Measurements from ENCODE around the gene CNDP1.
A peak's percentile ranks its signal among the peaks of the same experiment; 100 is the strongest.

The CNDP1 gene

GRCh38 chr18:74579496-74580065 is 45.3 kb downstream of the CNDP1 start:
- no peak for DNase-seq (ENCODE audit: low spot score)
- Histone ChIP-seq H3K4me2 (ENCODE audit: insufficient read depth, low read length, poor library complexity, severe bottlenecking) (no peak overlapping the region), H2AFZ (ENCODE audit: low read length) (no peak overlapping the region), H3K4ac (ENCODE audit: low read length) (no peak overlapping the region), H2BK12ac (ENCODE audit: low read length) (no peak overlapping the region), H3K18ac (ENCODE audit: low read length) (no peak overlapping the region), H4K91ac (ENCODE audit: low read depth, low read length, poor library complexity) (no peak overlapping the region), H3K27ac (replicated peaks; ENCODE audit: low read length) (no peak overlapping the region), H2AK5ac (ENCODE audit: low read depth, low read length) (no peak overlapping the region), H2BK120ac (ENCODE audit: low read depth, low read length) (no peak overlapping the region), H3K14ac (ENCODE audit: low read length) (no peak overlapping the region), H3K79me1 (ENCODE audit: low read depth, low read length) (no peaks in the 10 kb centered on the region), H2BK5ac (ENCODE audit: low read length) (no peak overlapping the region), H4K8ac (ENCODE audit: low read depth, low read length) (peak overlapping the region; percentile 84), H3K36me3 (replicated peaks in 1 of 2; ENCODE audit: control insufficient read depth in 2 of 2, insufficient read depth in 2 of 2, low read length in 2 of 2) (no peaks in the 10 kb centered on the region), H3K9ac (ENCODE audit: low read depth, low read length, poor library complexity) (no peak overlapping the region), H3K4me3 (ENCODE audit: low read length in 2 of 2) (no peak overlapping the region), H3K23ac (ENCODE audit: low read depth, low read length, poor library complexity) (no peak overlapping the region), H3K9me3 (replicated peaks in 1 of 2; ENCODE audit: control insufficient read depth in 2 of 2, insufficient read depth in 1 of 2, low read depth in 1 of 2, low read length in 2 of 2) (no peaks in the 10 kb centered on the region), H2BK15ac (ENCODE audit: low read length) (no peak overlapping the region), H3K27me3 (ENCODE audit: control insufficient read depth in 3 of 3, insufficient read depth in 3 of 3, low read depth in 1 of 3, low read length in 3 of 3) (peaks cover 0 to 15% (median 0%) of the 10 kb centered on the region in 3 experiments), H3K4me1 (ENCODE audit: control insufficient read depth in 2 of 2, insufficient read depth in 1 of 2, low read depth in 1 of 2, low read length in 2 of 2) (peaks cover 0 to 5% of the 10 kb centered on the region in 2 donors)
- WGBS, 2 donors (ENCODE audit: extremely low coverage in 2 of 2, insufficient read length in 2 of 2, insufficient replicate concordance in 1 of 2) = no CpG with 5 or more reads among the region's 8 CpGs

- no peak overlapping the region for H3K4ac ChIP-seq (ENCODE audit: low read length)
- no peak overlapping the region for H2BK5ac ChIP-seq (ENCODE audit: low read length)
- no peak overlapping the region for H4K91ac ChIP-seq (ENCODE audit: low read depth, low read length, poor library complexity)
- no peak overlapping the region for H2AFZ ChIP-seq (ENCODE audit: low read length)
- no peak overlapping the region for H3K14ac ChIP-seq (ENCODE audit: low read length)
- peaks cover 0 to 2% of the 10 kb centered on the region in 2 donors for H3K4me1 ChIP-seq (ENCODE audit: control insufficient read depth in 2 of 2, insufficient read depth in 1 of 2, low read depth in 1 of 2, low read length in 2 of 2)
- no peak overlapping the region for H2AK5ac ChIP-seq (ENCODE audit: low read depth, low read length)
- no peak overlapping the region for H3K4me2 ChIP-seq (ENCODE audit: insufficient read depth, low read length, poor library complexity, severe bottlenecking)
- no peak overlapping the region for H4K8ac ChIP-seq (ENCODE audit: low read depth, low read length)
- H2BK15ac ChIP-seq (ENCODE audit: low read length) = no peak overlapping the region
- H3K27ac ChIP-seq (replicated peaks; ENCODE audit: low read length) = no peak overlapping the region
- no peak overlapping the region for H3K23ac ChIP-seq (ENCODE audit: low read depth, low read length, poor library complexity)
- no CpG with 5 or more reads among the region's 6 CpGs for WGBS, 2 donors (ENCODE audit: extremely low coverage in 2 of 2, insufficient read length in 2 of 2, insufficient replicate concordance in 1 of 2)
- H3K9me3 ChIP-seq (replicated peaks in 1 of 2; ENCODE audit: control insufficient read depth in 2 of 2, insufficient read depth in 1 of 2, low read depth in 1 of 2, low read length in 2 of 2) = no peaks in the 10 kb centered on the region
- no peak overlapping the region for H2BK120ac ChIP-seq (ENCODE audit: low read depth, low read length)
- H3K9ac ChIP-seq (ENCODE audit: low read depth, low read length, poor library complexity) = no peak overlapping the region
- no peaks in the 10 kb centered on the region for H3K79me1 ChIP-seq (ENCODE audit: low read depth, low read length)
- H3K18ac ChIP-seq (ENCODE audit: low read length) = no peak overlapping the region
- H3K4me3 ChIP-seq (ENCODE audit: low read length in 2 of 2) = no peak overlapping the region
- H3K36me3 ChIP-seq (replicated peaks in 1 of 2; ENCODE audit: control insufficient read depth in 2 of 2, insufficient read depth in 2 of 2, low read length in 2 of 2) = no peaks in the 10 kb centered on the region
- H2BK12ac ChIP-seq (ENCODE audit: low read length) = no peak overlapping the region
- DNase-seq (ENCODE audit: low spot score) = no peak
- peaks cover 0 to 14% (median 0%) of the 10 kb centered on the region in 3 experiments for H3K27me3 ChIP-seq (ENCODE audit: control insufficient read depth in 3 of 3, insufficient read depth in 3 of 3, low read depth in 1 of 3, low read length in 3 of 3)
Measured at GRCh38 chr18:74582642-74583041, 48.3 kb downstream of the CNDP1 start.

GRCh38 chr18:74587441-74587840 is 53.1 kb downstream of the CNDP1 start:
- no peak overlapping the region for H2BK12ac ChIP-seq (ENCODE audit: low read length)
- WGBS, 2 donors (ENCODE audit: extremely low coverage in 2 of 2, insufficient read length in 2 of 2, insufficient replicate concordance in 1 of 2) = no CpG with 5 or more reads among the region's 8 CpGs
- no peaks in the 10 kb centered on the region for H3K79me1 ChIP-seq (ENCODE audit: low read depth, low read length)
- DNase-seq (ENCODE audit: low spot score) = no peak
- H2AFZ ChIP-seq (ENCODE audit: low read length) = no peak overlapping the region
- H2BK15ac ChIP-seq (ENCODE audit: low read length) = no peak overlapping the region
- no peak overlapping the region for H3K9ac ChIP-seq (ENCODE audit: low read depth, low read length, poor library complexity)
- peaks cover 0 to 2% of the 10 kb centered on the region in 2 donors for H3K36me3 ChIP-seq (replicated peaks in 1 of 2; ENCODE audit: control insufficient read depth in 2 of 2, insufficient read depth in 2 of 2, low read length in 2 of 2)
- H4K8ac ChIP-seq (ENCODE audit: low read depth, low read length) = no peak overlapping the region
- no peak overlapping the region for H3K4me2 ChIP-seq (ENCODE audit: insufficient read depth, low read length, poor library complexity, severe bottlenecking)
- no peak overlapping the region for H3K27ac ChIP-seq (replicated peaks; ENCODE audit: low read length)
- no peak overlapping the region for H2BK120ac ChIP-seq (ENCODE audit: low read depth, low read length)
- no peaks in the 10 kb centered on the region for H3K4me1 ChIP-seq (ENCODE audit: control insufficient read depth in 2 of 2, insufficient read depth in 1 of 2, low read depth in 1 of 2, low read length in 2 of 2)
- no peak overlapping the region for H4K91ac ChIP-seq (ENCODE audit: low read depth, low read length, poor library complexity)
- no peak overlapping the region for H2BK5ac ChIP-seq (ENCODE audit: low read length)
- H3K23ac ChIP-seq (ENCODE audit: low read depth, low read length, poor library complexity) = no peak overlapping the region
- H3K4ac ChIP-seq (ENCODE audit: low read length) = no peak overlapping the region
- no peak overlapping the region for H3K14ac ChIP-seq (ENCODE audit: low read length)
- no peak overlapping the region for H3K4me3 ChIP-seq (ENCODE audit: low read length in 2 of 2)
- H3K18ac ChIP-seq (ENCODE audit: low read length) = no peak overlapping the region
- H3K9me3 ChIP-seq (replicated peaks in 1 of 2; ENCODE audit: control insufficient read depth in 2 of 2, insufficient read depth in 1 of 2, low read depth in 1 of 2, low read length in 2 of 2) = no peaks in the 10 kb centered on the region
- peaks cover 0 to 3% (median 0%) of the 10 kb centered on the region in 3 experiments for H3K27me3 ChIP-seq (ENCODE audit: control insufficient read depth in 3 of 3, insufficient read depth in 3 of 3, low read depth in 1 of 3, low read length in 3 of 3)
- H2AK5ac ChIP-seq (ENCODE audit: low read depth, low read length) = no peak overlapping the region

- WGBS, 2 donors (ENCODE audit: extremely low coverage in 2 of 2, insufficient read length in 2 of 2, insufficient replicate concordance in 1 of 2) = no CpG with 5 or more reads among the region's 6 CpGs
- no peak overlapping the region for H2BK15ac ChIP-seq (ENCODE audit: low read length)
- no peak overlapping the region for H3K18ac ChIP-seq (ENCODE audit: low read length)
- no peak overlapping the region for H3K14ac ChIP-seq (ENCODE audit: low read length)
- H2BK120ac ChIP-seq (ENCODE audit: low read depth, low read length) = no peak overlapping the region
- H3K4me2 ChIP-seq (ENCODE audit: insufficient read depth, low read length, poor library complexity, severe bottlenecking) = no peak overlapping the region
- H3K4me1 ChIP-seq (ENCODE audit: control insufficient read depth in 2 of 2, insufficient read depth in 1 of 2, low read depth in 1 of 2, low read length in 2 of 2) = no peaks in the 10 kb centered on the region
- no peak overlapping the region for H2BK5ac ChIP-seq (ENCODE audit: low read length)
- DNase-seq (ENCODE audit: low spot score) = no peak
- no peak overlapping the region for H2BK12ac ChIP-seq (ENCODE audit: low read length)
- no peak overlapping the region for H3K27ac ChIP-seq (replicated peaks; ENCODE audit: low read length)
- no peak overlapping the region for H2AK5ac ChIP-seq (ENCODE audit: low read depth, low read length)
- H3K4me3 ChIP-seq (ENCODE audit: low read length in 2 of 2) = no peak overlapping the region
- no peak overlapping the region for H3K9ac ChIP-seq (ENCODE audit: low read depth, low read length, poor library complexity)
- H3K27me3 ChIP-seq (ENCODE audit: control insufficient read depth in 3 of 3, insufficient read depth in 3 of 3, low read depth in 1 of 3, low read length in 3 of 3) = peaks cover 0 to 3% (median 0%) of the 10 kb centered on the region in 3 experiments
- H3K9me3 ChIP-seq (replicated peaks in 1 of 2; ENCODE audit: control insufficient read depth in 2 of 2, insufficient read depth in 1 of 2, low read depth in 1 of 2, low read length in 2 of 2) = no peaks in the 10 kb centered on the region
- peaks cover 2 to 18% of the 10 kb centered on the region in 2 donors for H3K36me3 ChIP-seq (replicated peaks in 1 of 2; ENCODE audit: control insufficient read depth in 2 of 2, insufficient read depth in 2 of 2, low read length in 2 of 2)
- H3K79me1 ChIP-seq (ENCODE audit: low read depth, low read length) = no peaks in the 10 kb centered on the region
- H4K8ac ChIP-seq (ENCODE audit: low read depth, low read length) = no peak overlapping the region
- no peak overlapping the region for H4K91ac ChIP-seq (ENCODE audit: low read depth, low read length, poor library complexity)
- no peak overlapping the region for H3K4ac ChIP-seq (ENCODE audit: low read length)
- H3K23ac ChIP-seq (ENCODE audit: low read depth, low read length, poor library complexity) = no peak overlapping the region
- H2AFZ ChIP-seq (ENCODE audit: low read length) = no peak overlapping the region
Measured at GRCh38 chr18:74589021-74589420, 54.7 kb downstream of the CNDP1 start.

Measured in neuronal stem cell (in vitro differentiated cells).